ENCODE data around the gene MSH5.

The MSH5 gene

GRCh38 chr6:31750411-31751022 is 10.7 kb downstream of the MSH5 start:
- TF ChIP-seq, protein P1, sequence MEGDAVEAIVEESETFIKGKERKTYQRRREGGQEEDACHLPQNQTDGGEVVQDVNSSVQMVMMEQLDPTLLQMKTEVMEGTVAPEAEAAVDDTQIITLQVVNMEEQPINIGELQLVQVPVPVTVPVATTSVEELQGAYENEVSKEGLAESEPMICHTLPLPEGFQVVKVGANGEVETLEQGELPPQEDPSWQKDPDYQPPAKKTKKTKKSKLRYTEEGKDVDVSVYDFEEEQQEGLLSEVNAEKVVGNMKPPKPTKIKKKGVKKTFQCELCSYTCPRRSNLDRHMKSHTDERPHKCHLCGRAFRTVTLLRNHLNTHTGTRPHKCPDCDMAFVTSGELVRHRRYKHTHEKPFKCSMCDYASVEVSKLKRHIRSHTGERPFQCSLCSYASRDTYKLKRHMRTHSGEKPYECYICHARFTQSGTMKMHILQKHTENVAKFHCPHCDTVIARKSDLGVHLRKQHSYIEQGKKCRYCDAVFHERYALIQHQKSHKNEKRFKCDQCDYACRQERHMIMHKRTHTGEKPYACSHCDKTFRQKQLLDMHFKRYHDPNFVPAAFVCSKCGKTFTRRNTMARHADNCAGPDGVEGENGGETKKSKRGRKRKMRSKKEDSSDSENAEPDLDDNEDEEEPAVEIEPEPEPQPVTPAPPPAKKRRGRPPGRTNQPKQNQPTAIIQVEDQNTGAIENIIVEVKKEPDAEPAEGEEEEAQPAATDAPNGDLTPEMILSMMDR (IDR thresholded peaks at IDR 0.05; ENCODE audit: extremely low read depth, missing control alignments): no peak
- no peak for DNase-seq (ENCODE audit: low spot score)

DNA sequence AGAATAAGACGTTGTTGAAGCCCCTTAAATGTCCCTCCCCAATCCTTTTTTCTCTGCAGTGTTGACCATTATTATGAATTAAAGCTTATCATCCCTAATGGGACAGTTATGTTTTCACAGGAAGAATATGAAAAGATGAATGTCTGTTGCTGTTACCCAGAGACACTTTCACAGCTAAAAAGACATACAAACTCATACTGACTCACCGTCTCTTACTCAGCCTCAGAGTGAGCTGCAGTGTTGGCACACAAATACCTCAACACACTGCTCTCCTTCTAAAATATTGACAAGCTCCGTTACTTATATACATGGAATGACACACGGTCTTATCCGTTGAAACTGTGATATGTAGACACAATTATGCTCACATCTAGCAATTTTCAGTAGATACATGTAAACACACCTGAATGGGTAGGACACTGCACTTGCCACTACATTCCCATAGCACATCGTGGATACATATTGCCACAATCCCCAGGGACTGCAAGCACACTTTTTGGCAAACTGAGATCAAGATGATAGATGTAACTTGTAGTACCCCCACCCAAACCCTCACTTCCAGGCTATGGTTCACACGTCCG is 13.0 kb downstream of the MSH5 start:
- DNase-seq (ENCODE audit: low spot score): no peak
- TF ChIP-seq, protein P1 (IDR thresholded peaks at IDR 0.05; ENCODE audit: extremely low read depth, missing control alignments): no peak

DNA sequence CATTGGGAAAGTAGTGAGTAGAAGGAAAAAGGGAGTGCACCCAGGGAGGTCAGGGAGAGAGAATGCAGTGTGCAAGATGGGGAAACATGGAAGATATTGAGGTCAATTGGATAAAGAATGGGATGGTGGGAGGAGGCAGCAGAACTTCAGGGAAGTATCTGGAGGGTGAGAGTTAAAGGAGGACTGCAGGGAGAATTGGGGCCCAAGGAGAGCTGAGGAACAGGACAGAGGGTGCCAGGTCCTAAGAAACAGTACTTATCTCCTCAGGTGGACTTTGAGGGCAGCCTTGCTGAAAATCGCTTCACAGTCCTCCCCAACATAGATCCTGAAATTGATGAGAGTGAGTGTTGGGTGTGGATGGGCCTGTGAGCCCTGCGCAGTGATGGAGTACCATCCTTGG is 18.5 kb downstream of the MSH5 start:
- TF ChIP-seq, protein P1 (IDR thresholded peaks at IDR 0.05; ENCODE audit: extremely low read depth, missing control alignments): no peak
- no peak for DNase-seq (ENCODE audit: low spot score)

DNA sequence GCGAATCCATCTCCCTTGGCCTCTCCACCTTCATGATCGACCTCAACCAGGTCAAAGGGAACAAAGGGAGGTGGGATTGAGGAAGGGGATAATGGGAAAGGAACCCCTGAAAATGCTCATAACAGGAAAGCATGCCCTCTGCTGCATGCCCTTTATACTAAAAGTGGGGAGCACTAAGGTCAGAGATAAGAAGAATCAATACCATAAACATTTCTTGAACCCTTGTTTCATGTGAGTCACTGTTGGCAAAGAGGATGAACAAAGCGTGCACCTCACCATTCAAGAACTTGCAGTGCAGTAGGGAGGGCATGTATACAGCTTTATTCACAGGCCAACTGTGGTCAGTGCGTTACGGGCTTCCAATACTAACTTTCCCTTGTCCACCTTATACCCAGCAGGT is 21.0 kb downstream of the MSH5 start:
- DNase-seq (ENCODE audit: low spot score): no peak
- TF ChIP-seq, protein P1 (IDR thresholded peaks at IDR 0.05; ENCODE audit: extremely low read depth, missing control alignments): no peak

GRCh38 chr6:31761343-31761742 is 21.5 kb downstream of the MSH5 start:
- no peak for DNase-seq (ENCODE audit: low spot score)
- TF ChIP-seq, protein P1 (IDR thresholded peaks at IDR 0.05; ENCODE audit: extremely low read depth, missing control alignments): no peak

- TF ChIP-seq, protein P1 (IDR thresholded peaks at IDR 0.05; ENCODE audit: extremely low read depth, missing control alignments): no peak
- no peak for DNase-seq (ENCODE audit: low spot score)
Measured at GRCh38 chr6:31762356-31762755, 22.6 kb downstream of the MSH5 start, which contains the start of gene SAPCD1. Gene SAPCD1 (plus strand): TSS chr6:31762656. CDS start chr6:31763055, 399 bp downstream.

DNA sequence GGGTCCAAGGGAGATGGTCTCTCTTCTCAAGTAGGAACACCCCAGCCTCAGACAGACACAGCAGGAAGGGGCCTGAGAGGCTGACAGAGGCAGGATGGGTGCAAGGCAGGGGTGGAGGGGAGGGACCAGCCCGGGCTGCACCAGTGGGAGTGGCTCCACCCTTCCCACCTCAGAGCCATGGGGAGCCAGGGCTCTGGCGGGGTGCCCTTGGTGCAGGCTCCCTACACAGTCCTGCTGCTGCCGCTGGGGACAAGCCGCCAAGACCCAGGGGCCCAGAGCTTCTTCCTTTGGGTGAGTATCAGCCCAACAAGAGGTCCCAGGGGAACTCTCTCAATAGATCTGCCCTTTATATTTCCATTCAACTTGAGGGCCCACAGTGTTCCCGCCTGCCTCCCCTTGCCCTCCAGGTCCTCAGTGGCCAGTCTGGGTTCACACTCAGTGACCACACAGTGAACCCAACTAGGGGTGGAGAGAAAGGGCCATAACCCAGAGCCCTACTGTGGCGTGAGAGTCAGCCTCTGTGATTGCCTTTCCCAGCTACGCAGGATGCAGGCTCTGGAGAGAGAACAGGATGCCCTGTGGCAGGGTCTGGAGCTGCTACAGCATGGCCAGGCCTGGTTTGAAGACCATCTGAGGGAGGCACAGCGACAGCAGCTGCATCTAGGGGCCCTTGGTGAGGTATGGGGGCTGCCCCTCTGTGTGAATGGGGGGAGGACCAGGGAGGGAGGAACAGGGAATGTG is 23.2 kb downstream of the MSH5 start:
- DNase-seq (ENCODE audit: low spot score): no peak
- TF ChIP-seq, protein P1 (IDR thresholded peaks at IDR 0.05; ENCODE audit: extremely low read depth, missing control alignments): no peak

Measured in GM20000 (cell line).